Osteoblast (primary cell): ENCODE results near the gene PDE6G. TPM values are rescaled to one million over a fixed set of nuclear protein-coding genes. Genes with fewer than 3 reads are reported as not detected.

ENCODE experiments used
- DNase-seq: peaks from one replicate; pipeline ENCODE4 v3.0.0; 2011; ENCODE audit warnings: low spot score, mixed read lengths; ENCODE audit not compliant: insufficient read length; ENCODE audit errors: missing footprints
- H2AFZ ChIP-seq: 2 replicates; pipeline ENCODE4 v1.6.0; 2011; ENCODE audit warnings: mild to moderate bottlenecking, low read length
- H3K27ac ChIP-seq: 2 replicates; pipeline ENCODE4 v1.5.1; 2011; ENCODE audit warnings: mild to moderate bottlenecking, low read depth, low read length, moderate library complexity
- H3K27me3 ChIP-seq: 2 replicates; pipeline ENCODE4 v1.6.0; 2012; ENCODE audit warnings: mild to moderate bottlenecking, control low read depth, inconsistent platforms, low read length, moderate library complexity; ENCODE audit not compliant: insufficient read depth
- H3K36me3 ChIP-seq: 2 replicates; pipeline ENCODE4 v1.5.1; 2011; ENCODE audit warnings: mild to moderate bottlenecking, low read length, control low read depth, moderate library complexity; ENCODE audit not compliant: insufficient read depth
- H3K4me1 ChIP-seq: 2 replicates; pipeline ENCODE4 v1.5.1; 2011; ENCODE audit warnings: mild to moderate bottlenecking, low read length, control low read depth, moderate library complexity; ENCODE audit not compliant: insufficient read depth
- H3K4me2 ChIP-seq: 2 replicates; pipeline ENCODE4 v1.6.0; 2011; ENCODE audit warnings: mild to moderate bottlenecking, low read length; ENCODE audit not compliant: insufficient read depth
- H3K4me3 ChIP-seq: fragments of 200-600 bp; sonication (generic); 3 replicates; pipeline ENCODE4 v1.5.1; 2012; ENCODE audit warnings: mild to moderate bottlenecking, low read length, inconsistent platforms; ENCODE audit not compliant: insufficient read depth
- H3K79me2 ChIP-seq: 2 replicates; pipeline ENCODE4 v1.6.0; 2012; ENCODE audit warnings: mild to moderate bottlenecking, low read length, control low read depth, inconsistent platforms; ENCODE audit not compliant: insufficient read depth
- H3K9me3 ChIP-seq: 2 replicates; pipeline ENCODE4 v1.5.1; 2011; ENCODE audit warnings: low read depth, low read length, control low read depth
- H4K20me1 ChIP-seq: 2 replicates; pipeline ENCODE4 v1.6.0; 2012; ENCODE audit warnings: mild to moderate bottlenecking, low read length, control low read depth; ENCODE audit not compliant: insufficient read depth
- CTCF ChIP-seq: IDR thresholded peaks from 2 replicates; pipeline ENCODE4 v1.5.1; 2011; ENCODE audit warnings: mild to moderate bottlenecking, low read depth, low read length, moderate library complexity; ENCODE audit errors: extremely low read depth
- total RNA-seq: library from RNA; depleted of rRNA; stranded (reverse); fragments of >200 nt; gene quantifications from 2 replicates; pipeline ENCODE4 v1.2.3, GENCODE V29; 2012

PDE6G gene
- not detected in 2 replicates for total RNA-seq

- no peak for TF ChIP-seq CTCF
Measured at GRCh38 chr17:81656118-81656743, at the start of gene PDE6G. PDE6G (minus strand) TSS chr17:81656542; CDS start chr17:81653305, 3,237 bp downstream.

DNA sequence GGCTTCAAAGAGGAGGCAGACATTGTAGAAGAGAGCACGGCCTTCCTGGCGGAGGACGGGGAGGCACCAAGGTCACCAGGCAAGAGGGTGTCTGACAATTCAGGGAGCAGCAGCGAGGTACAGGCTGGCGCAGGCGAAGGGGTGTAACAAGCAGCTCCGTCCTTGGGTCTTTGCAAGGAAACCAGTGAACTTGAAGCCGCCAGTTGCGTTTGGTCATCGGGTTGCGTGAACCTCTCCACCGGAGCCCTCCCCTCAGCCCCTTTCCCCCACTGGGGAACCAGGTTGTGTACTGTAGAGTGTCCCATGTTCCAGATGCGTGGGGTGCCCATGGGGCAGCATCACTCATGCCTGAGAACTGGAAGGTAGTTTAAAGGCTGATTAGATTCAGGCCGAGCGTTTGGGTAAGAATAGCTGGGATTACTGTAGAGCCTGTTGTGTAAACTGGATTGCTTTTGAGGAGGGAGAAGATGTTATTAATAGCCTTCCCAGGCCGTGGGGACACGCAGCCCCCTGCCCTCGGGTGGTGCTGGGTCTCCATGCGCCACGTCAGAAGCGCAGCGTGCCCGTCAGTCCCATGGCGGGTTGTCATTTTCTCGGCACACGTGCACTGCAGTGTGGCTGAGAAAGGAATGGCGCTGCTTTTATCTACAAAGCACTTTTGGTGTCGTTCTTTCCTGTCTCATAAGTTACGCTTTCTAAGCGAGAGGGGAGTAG lies 49.3 kb upstream of the PDE6G start:
- H3K27me3 ChIP-seq: no peaks in the 10 kb centered on the region
- no peak overlapping the region for H3K4me2 ChIP-seq
- DNase-seq: peak; percentile 57
- H4K20me1 ChIP-seq: peaks cover 25% of the 10 kb centered on the region
- H3K27ac ChIP-seq: no peak overlapping the region
- peaks cover 40% of the 10 kb centered on the region for H3K36me3 ChIP-seq
- H3K9me3 ChIP-seq: no peaks in the 10 kb centered on the region
- TF ChIP-seq CTCF: no peak
- H3K79me2 ChIP-seq: peaks cover 48% of the 10 kb centered on the region
- H3K4me3 ChIP-seq: no peak overlapping the region
- peaks cover 27% of the 10 kb centered on the region for H3K4me1 ChIP-seq
- H2AFZ ChIP-seq: no peak overlapping the region

More at GRCh38 chr17:81656118-81656743, at the start of gene PDE6G:
- no peak within 1 kb of the TSS for H3K4me3 ChIP-seq
- H3K4me2 ChIP-seq: no peak within 1 kb of the TSS
- H3K79me2 ChIP-seq: no peaks in the 10 kb centered on the region
- H3K36me3 ChIP-seq: no peaks in the 10 kb centered on the region
- H3K27me3 ChIP-seq: no peaks in the 10 kb centered on the region
- no peak within 1 kb of the TSS for H3K27ac ChIP-seq
- no peaks in the 10 kb centered on the region for H3K4me1 ChIP-seq
- no peak within 1 kb of the TSS for H2AFZ ChIP-seq
- no peaks in the 10 kb centered on the region for H4K20me1 ChIP-seq
- no peaks in the 10 kb centered on the region for H3K9me3 ChIP-seq
- peak; percentile 46 for DNase-seq

- peaks cover 56% of the 10 kb centered on the region for H3K79me2 ChIP-seq
Measured at GRCh38 chr17:81703747-81704654, 47.7 kb upstream of the PDE6G start.

More at GRCh38 chr17:81703747-81704654, 47.7 kb upstream of the PDE6G start:
- H3K4me2 ChIP-seq: peak overlapping the region; percentile 96
- peaks cover 49% of the 10 kb centered on the region for H3K36me3 ChIP-seq
- peaks cover 21% of the 10 kb centered on the region for H3K4me1 ChIP-seq
- DNase-seq: peak; percentile 73
- H3K27ac ChIP-seq: peak overlapping the region; percentile 96
- H2AFZ ChIP-seq: peak overlapping the region; percentile 25
- H3K27me3 ChIP-seq: no peaks in the 10 kb centered on the region
- H3K9me3 ChIP-seq: no peaks in the 10 kb centered on the region
- H3K4me3 ChIP-seq: peak overlapping the region; percentile 93
- TF ChIP-seq CTCF: no peak
- peaks cover 26% of the 10 kb centered on the region for H4K20me1 ChIP-seq
